GM12878 (cell line): ENCODE data around the gene MRPL37. TPM values are rescaled to one million over a fixed set of nuclear protein-coding genes. Genes with fewer than 3 reads are reported as not detected.

Experiments used
- ATAC-seq: fragments of 200-7000 bp; cut with Tn5 transposase; 3 replicates; pipeline ENCODE4 v1.9.1; 2020; ENCODE audit warnings: mild to moderate bottlenecking, moderate library complexity
- BruUV-seq: library from RNA; stranded (reverse); fragments of 400-500 nt; replicated peaks from 2 replicates; lab custom pipeline; 2021; lab: Mats Ljungman, UMichigan
- CTCF ChIA-PET: fragments of 300-600 bp; sonication (Branson Sonifier 250); formaldehyde crosslinking; extraction: SDS; loops from one replicate; lab custom pipeline; 2021; ENCODE audit warnings: inconsistent platforms; lab: Yijun Ruan, JAX
- POLR2A ChIA-PET: fragments of 350-600 bp; formaldehyde crosslinking; extraction: SDS; loops from one replicate; lab custom pipeline; 2021; ENCODE audit warnings: inconsistent platforms; lab: Charles Lee
- RAD21 ChIA-PET: fragments of 300-600 bp; sonication (Branson Sonifier 250); formaldehyde crosslinking; loops from one replicate; lab custom pipeline; 2023; ENCODE audit warnings: antibody characterized with exemption; ENCODE audit not compliant: unreplicated experiment; lab: Charles Lee
- SMC1A ChIA-PET: fragments of 300-600 bp; sonication (Branson Sonifier 250); formaldehyde crosslinking; loops from one replicate; lab custom pipeline; 2023; ENCODE audit not compliant: unreplicated experiment, uncharacterized antibody; lab: Charles Lee
- DNase-seq: peaks from one replicate; pipeline ENCODE4 v3.0.0-alpha.2; 2011; ENCODE audit warnings: low read depth, low spot score
- FAIRE-seq: peaks from 3 replicates; lab custom pipeline; 2011; peaks lifted over from hg19 to GRCh38; lab: Jason Lieb, UNC
- H2AFZ ChIP-seq: 2 replicates; pipeline ENCODE4 v1.6.0; 2011; ENCODE audit warnings: low read depth, low read length, control low read depth; ENCODE audit not compliant: control insufficient read depth
- H3K27ac ChIP-seq: 2 replicates; pipeline ENCODE4 v1.5.1; 2011; ENCODE audit warnings: control low read depth; ENCODE audit not compliant: control insufficient read depth, insufficient read depth
- H3K27me3 ChIP-seq, 2 experiments: replicated peaks in 1 of 2; 2 replicates each; pipeline versions ENCODE4 v1.6.0 to v1.6.1; 2011; ENCODE audit warnings: low read length in 1 of 2; ENCODE audit not compliant: control insufficient read depth in 2 of 2, insufficient read depth in 2 of 2
- H3K36me3 ChIP-seq, 2 experiments: 2 replicates each; pipeline ENCODE4 v1.5.1; 2011; ENCODE audit warnings: low read length in 1 of 2; ENCODE audit not compliant: control insufficient read depth in 2 of 2, insufficient read depth in 2 of 2
- H3K4me1 ChIP-seq: 2 replicates; pipeline ENCODE4 v1.6.1; 2011; ENCODE audit warnings: mild to moderate bottlenecking, low read length, moderate library complexity, mixed read lengths; ENCODE audit not compliant: control insufficient read depth, insufficient read depth
- H3K4me2 ChIP-seq: 2 replicates; pipeline ENCODE4 v1.6.0; 2011; ENCODE audit warnings: control low read depth; ENCODE audit not compliant: control insufficient read depth, insufficient read depth
- H3K4me3 ChIP-seq: fragments of 200-600 bp; sonication (generic); 2 replicates; pipeline ENCODE4 v1.5.1; 2016
- H3K79me2 ChIP-seq: 2 replicates; pipeline ENCODE4 v1.6.0; 2011; ENCODE audit warnings: low read length; ENCODE audit not compliant: control insufficient read depth, insufficient read depth
- H3K9ac ChIP-seq: 2 replicates; pipeline ENCODE4 v1.8.0; 2011; ENCODE audit warnings: low read length, control low read depth, mixed read lengths; ENCODE audit not compliant: control insufficient read depth, insufficient read depth
- H3K9me3 ChIP-seq: replicated peaks from 3 replicates; pipeline ENCODE4 v1.5.1; 2011; ENCODE audit warnings: mild to moderate bottlenecking, low read length; ENCODE audit not compliant: control insufficient read depth, insufficient read depth
- H4K20me1 ChIP-seq: 2 replicates; pipeline ENCODE4 v1.6.0; 2011; ENCODE audit not compliant: control insufficient read depth, insufficient read depth
- ATF2 ChIP-seq: IDR thresholded peaks from 2 replicates; pipeline ENCODE4 v1.6.1; 2012; ENCODE audit warnings: low read length, inconsistent platforms
- JUNB ChIP-seq: IDR thresholded peaks from 2 replicates; pipeline ENCODE4 v1.6.1; 2016; ENCODE audit warnings: antibody characterized with exemption, mild to moderate bottlenecking
- NFYB ChIP-seq: IDR thresholded peaks from 2 replicates; pipeline ENCODE4 v1.6.1; 2011; ENCODE audit warnings: low read depth, mild to moderate bottlenecking, low read length, improper control_type of control experiment, moderate library complexity; ENCODE audit not compliant: insufficient read depth
- NR2C2 ChIP-seq: IDR thresholded peaks from 2 replicates; pipeline ENCODE4 v1.6.1; 2011; ENCODE audit warnings: borderline replicate concordance, low read depth; ENCODE audit not compliant: control insufficient read depth, insufficient read length
- POLR2AphosphoS5 ChIP-seq: IDR thresholded peaks from 2 replicates; pipeline ENCODE4 v1.6.1; 2011; ENCODE audit warnings: mild to moderate bottlenecking, low read length, inconsistent platforms
- RAD51 ChIP-seq: fragments of 450-650 bp; IDR thresholded peaks from 2 replicates; pipeline ENCODE4 v1.6.1; 2016; ENCODE audit warnings: moderate library complexity, mild to moderate bottlenecking, inconsistent platforms
- SIN3A ChIP-seq: IDR thresholded peaks from 2 replicates; pipeline ENCODE4 v1.6.1; 2012; ENCODE audit warnings: low read depth, low read length, improper control_type of control experiment
- SMC3 ChIP-seq: IDR thresholded peaks from 2 replicates; pipeline ENCODE4 v1.6.1; 2011; ENCODE audit warnings: low read length, improper control_type of control experiment, borderline replicate concordance
- SPI1 ChIP-seq: IDR thresholded peaks from 2 replicates; pipeline ENCODE4 v1.6.1; 2011; ENCODE audit warnings: low read depth, mild to moderate bottlenecking, low read length, moderate library complexity, borderline replicate concordance; ENCODE audit not compliant: insufficient read depth
- SRF ChIP-seq, 2 experiments: IDR thresholded peaks; 2 replicates each; pipeline ENCODE4 v1.6.1; 2011; ENCODE audit warnings: low read depth in 2 of 2, low read length in 2 of 2, mild to moderate bottlenecking in 1 of 2, moderate library complexity in 1 of 2
- SUPT20H ChIP-seq: IDR thresholded peaks from 2 replicates; pipeline ENCODE4 v1.6.1; 2011; ENCODE audit warnings: low read depth, mild to moderate bottlenecking, low read length, moderate library complexity, borderline replicate concordance; ENCODE audit not compliant: control insufficient read depth
- TCF7 ChIP-seq: IDR thresholded peaks from 2 replicates; pipeline ENCODE4 v1.6.1; 2014; ENCODE audit warnings: antibody characterized with exemption, borderline replicate concordance
- USF1 ChIP-seq: IDR thresholded peaks from 2 replicates; pipeline ENCODE4 v1.6.1; 2011; ENCODE audit warnings: borderline replicate concordance, low read depth, mild to moderate bottlenecking, moderate library complexity, mixed read lengths, low read length; ENCODE audit not compliant: insufficient read depth; ENCODE audit errors: extremely low read length
- WRNIP1 ChIP-seq: IDR thresholded peaks from 2 replicates; pipeline ENCODE4 v1.6.1; 2011; ENCODE audit warnings: low read depth, low read length, improper control_type of control experiment, borderline replicate concordance
- ZNF274 ChIP-seq: IDR thresholded peaks from one replicate; pipeline ENCODE4 v1.8.0; 2011; ENCODE audit not compliant: insufficient read length, insufficient read depth
- ZZZ3 ChIP-seq: IDR thresholded peaks from 2 replicates; pipeline ENCODE4 v1.6.1; 2011; ENCODE audit warnings: low read depth; ENCODE audit not compliant: control insufficient read depth, insufficient read length
- WGBS: methylation state at CpG from one replicate; pipeline ENCODE4 v1.1.6; 2016; ENCODE audit warnings: low lambda C conversion rate; ENCODE audit not compliant: insufficient replicate concordance, insufficient coverage; ENCODE audit errors: missing lambda C conversion rate; 5-methylcytosine and 5-hydroxymethylcytosine counted together
- in situ Hi-C: fragments of 300-500 bp; cut with MboI; formaldehyde crosslinking; loops from 9 replicates; pipeline ENCODE4 v1.14.3; 2018; ENCODE audit warnings: mixed read lengths
- intact Hi-C: fragments of 100-400 bp; cut with micrococcal nuclease; formaldehyde crosslinking; loops from one replicate; pipeline ENCODE4 v1.14.2; 2022; ENCODE audit not compliant: unreplicated experiment
- polyA plus RNA-seq, 11 experiments: library from polyadenylated mRNA; depleted of rRNA in 4 of 11; unstranded in 6 of 11; stranded (reverse) in 5 of 11; fragments of >200 nt; fragmentation: Nextera tagmentation in 4 of 11; fragmentation: Illumina TruSeq in 1 of 11; extraction: Ambion mirVana in 4 of 11; extraction: Trizol in 1 of 11; gene quantifications; 1 replicate in 1 of 11; 2 replicates in 10 of 11; pipeline versions ENCODE4 v1.2.1 to v1.2.3, GENCODE V29; 2011 to 2016; ENCODE audit warnings: inconsistent platforms in 2 of 11, missing spikeins in 2 of 11, low read depth in 1 of 11
- total RNA-seq, 4 experiments: library from RNA; depleted of rRNA in 3 of 4; stranded (reverse); fragments of >200 nt in 3 of 4; fragmentation: Illumina TruSeq in 1 of 4; extraction: Trizol in 1 of 4; gene quantifications; 2 replicates each; pipeline versions ENCODE4 v1.2.1 to v1.2.3, GENCODE V29; 2013 to 2021
- TF ChIP-seq, protein P1 (sequence below): fragments of 450-650 bp; formaldehyde crosslinking; IDR thresholded peaks from 2 replicates; pipeline ENCODE4 v1.4.0; 2020; ENCODE audit warnings: mild to moderate bottlenecking, moderate library complexity

Gene MRPL37
- total and polyA plus RNA-seq, 10 of the 15 experiments (the other 5 are each of a cell fraction or from before 2014, with no cell fraction given) = 41.4 to 217 (median 159) TPM

- TF ChIP-seq, protein P1, sequence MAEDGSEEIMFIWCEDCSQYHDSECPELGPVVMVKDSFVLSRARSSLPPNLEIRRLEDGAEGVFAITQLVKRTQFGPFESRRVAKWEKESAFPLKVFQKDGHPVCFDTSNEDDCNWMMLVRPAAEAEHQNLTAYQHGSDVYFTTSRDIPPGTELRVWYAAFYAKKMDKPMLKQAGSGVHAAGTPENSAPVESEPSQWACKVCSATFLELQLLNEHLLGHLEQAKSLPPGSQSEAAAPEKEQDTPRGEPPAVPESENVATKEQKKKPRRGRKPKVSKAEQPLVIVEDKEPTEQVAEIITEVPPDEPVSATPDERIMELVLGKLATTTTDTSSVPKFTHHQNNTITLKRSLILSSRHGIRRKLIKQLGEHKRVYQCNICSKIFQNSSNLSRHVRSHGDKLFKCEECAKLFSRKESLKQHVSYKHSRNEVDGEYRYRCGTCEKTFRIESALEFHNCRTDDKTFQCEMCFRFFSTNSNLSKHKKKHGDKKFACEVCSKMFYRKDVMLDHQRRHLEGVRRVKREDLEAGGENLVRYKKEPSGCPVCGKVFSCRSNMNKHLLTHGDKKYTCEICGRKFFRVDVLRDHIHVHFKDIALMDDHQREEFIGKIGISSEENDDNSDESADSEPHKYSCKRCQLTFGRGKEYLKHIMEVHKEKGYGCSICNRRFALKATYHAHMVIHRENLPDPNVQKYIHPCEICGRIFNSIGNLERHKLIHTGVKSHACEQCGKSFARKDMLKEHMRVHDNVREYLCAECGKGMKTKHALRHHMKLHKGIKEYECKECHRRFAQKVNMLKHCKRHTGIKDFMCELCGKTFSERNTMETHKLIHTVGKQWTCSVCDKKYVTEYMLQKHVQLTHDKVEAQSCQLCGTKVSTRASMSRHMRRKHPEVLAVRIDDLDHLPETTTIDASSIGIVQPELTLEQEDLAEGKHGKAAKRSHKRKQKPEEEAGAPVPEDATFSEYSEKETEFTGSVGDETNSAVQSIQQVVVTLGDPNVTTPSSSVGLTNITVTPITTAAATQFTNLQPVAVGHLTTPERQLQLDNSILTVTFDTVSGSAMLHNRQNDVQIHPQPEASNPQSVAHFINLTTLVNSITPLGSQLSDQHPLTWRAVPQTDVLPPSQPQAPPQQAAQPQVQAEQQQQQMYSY = no peak
- no peak for TF ChIP-seq TCF7
Observed at GRCh38 chr1:54186056-54186455, 13.9 kb upstream of the MRPL37 start (continued).

DNA sequence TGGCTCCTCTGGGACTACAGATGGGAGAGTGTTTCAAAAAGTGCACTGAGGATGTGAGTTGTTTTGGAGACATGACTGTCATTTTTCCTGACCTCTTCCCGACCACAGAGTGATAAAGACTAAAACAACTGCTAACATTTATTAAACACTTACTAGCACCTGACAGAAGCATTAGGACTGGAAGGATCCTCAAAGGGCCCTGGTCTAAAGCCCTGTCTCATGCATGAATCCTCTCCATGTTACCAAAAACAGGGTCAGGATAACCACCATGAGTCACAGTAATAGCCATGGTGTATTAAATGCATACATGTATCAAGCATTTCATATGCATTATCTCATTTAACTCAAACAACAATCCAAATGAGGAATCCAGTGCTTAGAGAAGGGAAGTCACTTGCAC is 11.7 kb upstream of the MRPL37 start:
- no peaks in the 10 kb centered on the region for H4K20me1 ChIP-seq
- POLR2A ChIA-PET = no interaction called here
- no peaks in the 10 kb centered on the region for H3K79me2 ChIP-seq
- no peak overlapping the region for H3K4me3 ChIP-seq
- H3K9me3 ChIP-seq = no peaks in the 10 kb centered on the region
- SMC1A ChIA-PET = no interaction called here
- H3K4me2 ChIP-seq = no peak overlapping the region
- H3K9ac ChIP-seq = no peak overlapping the region
- in situ Hi-C loops = no loop called here
- 92% methylated on average over 1 of the region's 1 CpG for WGBS
- ATAC-seq (no peak), FAIRE-seq (no peak), DNase-seq (no peak)
- no peaks in the 10 kb centered on the region for H3K4me1 ChIP-seq
- no peak overlapping the region for H3K27ac ChIP-seq
- intact Hi-C loops = no loop called here
- RAD21 ChIA-PET = no interaction called here
- H3K27me3 ChIP-seq = no peaks in the 10 kb centered on the region
- BruUV-seq = no TSS peak
- CTCF ChIA-PET = no interaction called here
- no peak overlapping the region for H2AFZ ChIP-seq
- H3K36me3 ChIP-seq = no peaks in the 10 kb centered on the region; a peak in 1 of 4 replicates
- no peak for TF ChIP-seq ZZZ3
- TF ChIP-seq USF1 = no peak
- no peak for TF ChIP-seq POLR2AphosphoS5
- no peak for TF ChIP-seq JUNB
- TF ChIP-seq SIN3A = no peak
- no peak for TF ChIP-seq WRNIP1
- no peak for TF ChIP-seq SMC3
- TF ChIP-seq NFYB = no peak
- no peak for TF ChIP-seq SPI1
- TF ChIP-seq RAD51 = no peak
- no peak for TF ChIP-seq ATF2
- no peak for TF ChIP-seq ZNF274
- TF ChIP-seq SRF (IDR thresholded peaks at IDR 0.05; ENCODE audit: low read depth in 2 of 2, low read length in 2 of 2) = no peak
- no peak for TF ChIP-seq NR2C2
- TF ChIP-seq SUPT20H = no peak
